ENCODE measurements around the gene CENPB.

DNA sequence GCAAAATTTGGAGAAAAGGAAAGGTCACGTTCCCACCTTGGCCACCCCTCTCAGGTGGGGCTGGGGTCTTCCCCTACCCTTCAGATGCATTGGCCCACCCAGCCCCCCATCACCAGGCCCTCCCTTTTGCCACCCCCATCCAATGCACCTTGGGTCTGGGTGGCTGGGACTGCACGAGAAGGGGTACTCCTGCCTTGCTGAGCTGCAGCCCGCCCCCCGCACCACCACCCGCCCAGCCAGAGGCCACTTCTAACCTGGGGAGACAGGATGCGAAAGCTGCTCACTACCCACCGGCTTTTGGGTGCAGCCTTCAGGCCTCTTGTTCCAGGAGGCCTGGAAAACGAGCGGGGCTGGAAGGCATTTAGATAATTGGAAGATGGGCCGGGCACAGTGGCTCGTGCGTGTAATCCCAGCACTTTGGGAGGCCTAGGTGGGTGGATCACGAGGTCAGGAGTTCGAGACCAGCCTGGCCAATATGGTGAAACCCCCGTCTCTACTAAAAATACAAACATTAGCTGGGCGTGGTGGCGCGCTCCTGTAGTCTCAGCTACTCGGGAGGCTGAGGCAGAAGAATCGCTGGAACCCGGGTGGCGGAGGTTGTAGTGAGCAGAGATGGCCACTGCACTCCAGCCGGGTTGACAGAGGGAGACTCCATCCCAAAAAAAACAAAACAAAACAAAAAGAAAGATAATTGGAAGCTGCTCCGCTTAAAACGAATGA lies 8.3 kb upstream of the CENPB start:
- TF ChIP-seq, protein P1, sequence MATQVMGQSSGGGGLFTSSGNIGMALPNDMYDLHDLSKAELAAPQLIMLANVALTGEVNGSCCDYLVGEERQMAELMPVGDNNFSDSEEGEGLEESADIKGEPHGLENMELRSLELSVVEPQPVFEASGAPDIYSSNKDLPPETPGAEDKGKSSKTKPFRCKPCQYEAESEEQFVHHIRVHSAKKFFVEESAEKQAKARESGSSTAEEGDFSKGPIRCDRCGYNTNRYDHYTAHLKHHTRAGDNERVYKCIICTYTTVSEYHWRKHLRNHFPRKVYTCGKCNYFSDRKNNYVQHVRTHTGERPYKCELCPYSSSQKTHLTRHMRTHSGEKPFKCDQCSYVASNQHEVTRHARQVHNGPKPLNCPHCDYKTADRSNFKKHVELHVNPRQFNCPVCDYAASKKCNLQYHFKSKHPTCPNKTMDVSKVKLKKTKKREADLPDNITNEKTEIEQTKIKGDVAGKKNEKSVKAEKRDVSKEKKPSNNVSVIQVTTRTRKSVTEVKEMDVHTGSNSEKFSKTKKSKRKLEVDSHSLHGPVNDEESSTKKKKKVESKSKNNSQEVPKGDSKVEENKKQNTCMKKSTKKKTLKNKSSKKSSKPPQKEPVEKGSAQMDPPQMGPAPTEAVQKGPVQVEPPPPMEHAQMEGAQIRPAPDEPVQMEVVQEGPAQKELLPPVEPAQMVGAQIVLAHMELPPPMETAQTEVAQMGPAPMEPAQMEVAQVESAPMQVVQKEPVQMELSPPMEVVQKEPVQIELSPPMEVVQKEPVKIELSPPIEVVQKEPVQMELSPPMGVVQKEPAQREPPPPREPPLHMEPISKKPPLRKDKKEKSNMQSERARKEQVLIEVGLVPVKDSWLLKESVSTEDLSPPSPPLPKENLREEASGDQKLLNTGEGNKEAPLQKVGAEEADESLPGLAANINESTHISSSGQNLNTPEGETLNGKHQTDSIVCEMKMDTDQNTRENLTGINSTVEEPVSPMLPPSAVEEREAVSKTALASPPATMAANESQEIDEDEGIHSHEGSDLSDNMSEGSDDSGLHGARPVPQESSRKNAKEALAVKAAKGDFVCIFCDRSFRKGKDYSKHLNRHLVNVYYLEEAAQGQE (IDR thresholded peaks at IDR 0.05; ENCODE audit: low read depth): no peak
- no peak for TF ChIP-seq TEAD4 (IDR thresholded peaks at IDR 0.05)
- TF ChIP-seq EP300 (IDR thresholded peaks at IDR 0.05; ENCODE audit: borderline replicate concordance): no peak
- no peak for TF ChIP-seq CEBPB (IDR thresholded peaks at IDR 0.05)
- TF ChIP-seq EGR1 (IDR thresholded peaks at IDR 0.05): no peak
- no peak for TF ChIP-seq TAF1 (IDR thresholded peaks at IDR 0.05; ENCODE audit: low read depth)
- TF ChIP-seq, protein P2, sequence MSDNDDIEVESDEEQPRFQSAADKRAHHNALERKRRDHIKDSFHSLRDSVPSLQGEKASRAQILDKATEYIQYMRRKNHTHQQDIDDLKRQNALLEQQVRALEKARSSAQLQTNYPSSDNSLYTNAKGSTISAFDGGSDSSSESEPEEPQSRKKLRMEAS (IDR thresholded peaks at IDR 0.05): no peak
- no peak for TF ChIP-seq YY1 (IDR thresholded peaks at IDR 0.05; ENCODE audit: low read depth)
- no peak for TF ChIP-seq RAD21 (IDR thresholded peaks at IDR 0.05; ENCODE audit: low read depth)
- TF ChIP-seq, protein P3, sequence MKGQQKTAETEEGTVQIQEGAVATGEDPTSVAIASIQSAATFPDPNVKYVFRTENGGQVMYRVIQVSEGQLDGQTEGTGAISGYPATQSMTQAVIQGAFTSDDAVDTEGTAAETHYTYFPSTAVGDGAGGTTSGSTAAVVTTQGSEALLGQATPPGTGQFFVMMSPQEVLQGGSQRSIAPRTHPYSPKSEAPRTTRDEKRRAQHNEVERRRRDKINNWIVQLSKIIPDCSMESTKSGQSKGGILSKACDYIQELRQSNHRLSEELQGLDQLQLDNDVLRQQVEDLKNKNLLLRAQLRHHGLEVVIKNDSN (IDR thresholded peaks at IDR 0.05): no peak
- TF ChIP-seq TCF12 (IDR thresholded peaks at IDR 0.05; ENCODE audit: low read depth): no peak
- TF ChIP-seq ZBTB7A (IDR thresholded peaks at IDR 0.05; ENCODE audit: low read depth): no peak
- TF ChIP-seq FOXM1 (IDR thresholded peaks at IDR 0.05; ENCODE audit: borderline replicate concordance, low read depth): no peak
- TF ChIP-seq NFIC (IDR thresholded peaks at IDR 0.05): no peak
